ENCODE results near the gene PLCXD1.
"Not testable (repeated sequence)": the region's sequence is repeated elsewhere in the genome, so short reads cannot be mapped to it uniquely, and the experiment has no call there.

Gene PLCXD1

DNA sequence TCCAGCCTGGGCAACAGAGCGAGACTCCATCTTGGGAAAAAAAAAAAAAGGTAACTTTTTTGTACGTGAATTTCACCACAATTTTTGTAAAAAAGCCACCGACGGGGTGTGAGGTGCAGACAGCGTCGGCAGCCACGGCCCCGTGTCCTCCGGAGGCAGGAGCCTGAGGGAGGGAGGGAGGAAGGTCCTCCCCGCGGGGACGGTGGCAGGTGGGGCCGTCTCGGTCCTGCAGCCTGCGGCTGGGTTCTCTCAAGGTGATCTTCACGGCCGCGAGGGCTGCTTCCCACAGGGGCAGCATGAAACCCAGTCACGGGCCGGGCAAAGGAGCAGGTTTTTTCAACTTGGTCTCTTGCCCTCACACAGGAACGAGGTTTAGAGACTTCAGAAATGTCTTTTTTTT lies 14.0 kb downstream of the PLCXD1 start (continued):
- no peak for TF ChIP-seq CREB5 (CRISPR knock-in tag; IDR thresholded peaks at IDR 0.05; ENCODE audit: low read depth)

- no peak for TF ChIP-seq SNAI2 (CRISPR knock-in tag; IDR thresholded peaks at IDR 0.05)
- ATAC-seq = no peak
Measured at GRCh38 chrX:298993-299392, 17.8 kb downstream of the PLCXD1 start.

DNA sequence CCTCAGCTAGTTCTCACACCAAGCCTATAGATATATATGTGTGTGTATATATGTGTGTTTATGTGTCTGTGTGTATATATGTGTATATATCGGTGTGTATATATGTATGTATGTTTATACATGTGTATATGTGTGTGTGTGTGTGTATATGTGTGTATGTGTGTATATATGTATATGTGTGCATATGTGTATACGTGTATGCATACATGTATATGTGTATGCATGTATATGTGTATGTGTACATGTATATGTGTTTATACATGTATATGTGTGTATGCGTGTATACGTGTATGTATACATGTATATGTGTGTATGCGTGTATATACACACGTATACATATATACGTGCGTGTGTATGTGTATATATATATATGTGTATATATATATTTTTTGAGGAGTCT lies 19.2 kb downstream of the PLCXD1 start:
- ATAC-seq = no peak

GRCh38 chrX:302975-303374 lies 21.8 kb downstream of the PLCXD1 start:
- ATAC-seq = no peak
- TF ChIP-seq, protein P1, sequence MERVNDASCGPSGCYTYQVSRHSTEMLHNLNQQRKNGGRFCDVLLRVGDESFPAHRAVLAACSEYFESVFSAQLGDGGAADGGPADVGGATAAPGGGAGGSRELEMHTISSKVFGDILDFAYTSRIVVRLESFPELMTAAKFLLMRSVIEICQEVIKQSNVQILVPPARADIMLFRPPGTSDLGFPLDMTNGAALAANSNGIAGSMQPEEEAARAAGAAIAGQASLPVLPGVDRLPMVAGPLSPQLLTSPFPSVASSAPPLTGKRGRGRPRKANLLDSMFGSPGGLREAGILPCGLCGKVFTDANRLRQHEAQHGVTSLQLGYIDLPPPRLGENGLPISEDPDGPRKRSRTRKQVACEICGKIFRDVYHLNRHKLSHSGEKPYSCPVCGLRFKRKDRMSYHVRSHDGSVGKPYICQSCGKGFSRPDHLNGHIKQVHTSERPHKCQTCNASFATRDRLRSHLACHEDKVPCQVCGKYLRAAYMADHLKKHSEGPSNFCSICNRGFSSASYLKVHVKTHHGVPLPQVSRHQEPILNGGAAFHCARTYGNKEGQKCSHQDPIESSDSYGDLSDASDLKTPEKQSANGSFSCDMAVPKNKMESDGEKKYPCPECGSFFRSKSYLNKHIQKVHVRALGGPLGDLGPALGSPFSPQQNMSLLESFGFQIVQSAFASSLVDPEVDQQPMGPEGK (CRISPR knock-in tag; IDR thresholded peaks at IDR 0.05; ENCODE audit: borderline replicate concordance) = no peak
- no peak for TF ChIP-seq ZNF70 (CRISPR knock-in tag; IDR thresholded peaks at IDR 0.05)
- TF ChIP-seq, protein P2, sequence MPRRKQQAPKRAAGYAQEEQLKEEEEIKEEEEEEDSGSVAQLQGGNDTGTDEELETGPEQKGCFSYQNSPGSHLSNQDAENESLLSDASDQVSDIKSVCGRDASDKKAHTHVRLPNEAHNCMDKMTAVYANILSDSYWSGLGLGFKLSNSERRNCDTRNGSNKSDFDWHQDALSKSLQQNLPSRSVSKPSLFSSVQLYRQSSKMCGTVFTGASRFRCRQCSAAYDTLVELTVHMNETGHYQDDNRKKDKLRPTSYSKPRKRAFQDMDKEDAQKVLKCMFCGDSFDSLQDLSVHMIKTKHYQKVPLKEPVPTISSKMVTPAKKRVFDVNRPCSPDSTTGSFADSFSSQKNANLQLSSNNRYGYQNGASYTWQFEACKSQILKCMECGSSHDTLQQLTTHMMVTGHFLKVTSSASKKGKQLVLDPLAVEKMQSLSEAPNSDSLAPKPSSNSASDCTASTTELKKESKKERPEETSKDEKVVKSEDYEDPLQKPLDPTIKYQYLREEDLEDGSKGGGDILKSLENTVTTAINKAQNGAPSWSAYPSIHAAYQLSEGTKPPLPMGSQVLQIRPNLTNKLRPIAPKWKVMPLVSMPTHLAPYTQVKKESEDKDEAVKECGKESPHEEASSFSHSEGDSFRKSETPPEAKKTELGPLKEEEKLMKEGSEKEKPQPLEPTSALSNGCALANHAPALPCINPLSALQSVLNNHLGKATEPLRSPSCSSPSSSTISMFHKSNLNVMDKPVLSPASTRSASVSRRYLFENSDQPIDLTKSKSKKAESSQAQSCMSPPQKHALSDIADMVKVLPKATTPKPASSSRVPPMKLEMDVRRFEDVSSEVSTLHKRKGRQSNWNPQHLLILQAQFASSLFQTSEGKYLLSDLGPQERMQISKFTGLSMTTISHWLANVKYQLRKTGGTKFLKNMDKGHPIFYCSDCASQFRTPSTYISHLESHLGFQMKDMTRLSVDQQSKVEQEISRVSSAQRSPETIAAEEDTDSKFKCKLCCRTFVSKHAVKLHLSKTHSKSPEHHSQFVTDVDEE (CRISPR knock-in tag; IDR thresholded peaks at IDR 0.05) = no peak
- no peak for TF ChIP-seq SNAI2 (CRISPR knock-in tag; IDR thresholded peaks at IDR 0.05)
- no peak for TF ChIP-seq ZC3H10 (CRISPR knock-in tag; IDR thresholded peaks at IDR 0.05)
- TF ChIP-seq TCF4 (CRISPR knock-in tag; IDR thresholded peaks at IDR 0.05; ENCODE audit: borderline replicate concordance) = no peak
- no peak for TF ChIP-seq CSDC2 (CRISPR knock-in tag; IDR thresholded peaks at IDR 0.05)
- TF ChIP-seq ESRRG (CRISPR knock-in tag; IDR thresholded peaks at IDR 0.05) = no peak
- TF ChIP-seq ZNF565 (CRISPR knock-in tag; conservative IDR thresholded peaks at IDR 0.05; ENCODE audit: low read depth) = no peak
- TF ChIP-seq ZFP3 (CRISPR knock-in tag; IDR thresholded peaks at IDR 0.05) = no peak
- no peak for TF ChIP-seq BACH2 (CRISPR knock-in tag; IDR thresholded peaks at IDR 0.05; ENCODE audit: borderline replicate concordance)
- TF ChIP-seq CREB5 (CRISPR knock-in tag; IDR thresholded peaks at IDR 0.05; ENCODE audit: low read depth) = no peak

More for the DNA sequence above, 19.2 kb downstream of the PLCXD1 start:
- TF ChIP-seq ZFP30 (CRISPR knock-in tag; IDR thresholded peaks at IDR 0.05) (no peak), BACH2 (CRISPR knock-in tag; IDR thresholded peaks at IDR 0.05; ENCODE audit: borderline replicate concordance) (no peak), ZNF565 (CRISPR knock-in tag; conservative IDR thresholded peaks at IDR 0.05; ENCODE audit: low read depth) (no peak), ESRRG (CRISPR knock-in tag; IDR thresholded peaks at IDR 0.05) (no peak), ZC3H10 (CRISPR knock-in tag; IDR thresholded peaks at IDR 0.05) (no peak), ARNTL (CRISPR knock-in tag; IDR thresholded peaks at IDR 0.05; ENCODE audit: borderline replicate concordance, low read depth) (no peak), PPARA (CRISPR knock-in tag; IDR thresholded peaks at IDR 0.05; ENCODE audit: borderline replicate concordance) (no peak), OSR1 (CRISPR knock-in tag; IDR thresholded peaks at IDR 0.05) (no peak), RARB (CRISPR knock-in tag; IDR thresholded peaks at IDR 0.05) (no peak), SNAI2 (CRISPR knock-in tag; IDR thresholded peaks at IDR 0.05) (no peak)
- TF ChIP-seq, protein P2 (CRISPR knock-in tag; IDR thresholded peaks at IDR 0.05) = no peak
- TF ChIP-seq, protein P1 (CRISPR knock-in tag; IDR thresholded peaks at IDR 0.05; ENCODE audit: borderline replicate concordance) = no peak

DNA sequence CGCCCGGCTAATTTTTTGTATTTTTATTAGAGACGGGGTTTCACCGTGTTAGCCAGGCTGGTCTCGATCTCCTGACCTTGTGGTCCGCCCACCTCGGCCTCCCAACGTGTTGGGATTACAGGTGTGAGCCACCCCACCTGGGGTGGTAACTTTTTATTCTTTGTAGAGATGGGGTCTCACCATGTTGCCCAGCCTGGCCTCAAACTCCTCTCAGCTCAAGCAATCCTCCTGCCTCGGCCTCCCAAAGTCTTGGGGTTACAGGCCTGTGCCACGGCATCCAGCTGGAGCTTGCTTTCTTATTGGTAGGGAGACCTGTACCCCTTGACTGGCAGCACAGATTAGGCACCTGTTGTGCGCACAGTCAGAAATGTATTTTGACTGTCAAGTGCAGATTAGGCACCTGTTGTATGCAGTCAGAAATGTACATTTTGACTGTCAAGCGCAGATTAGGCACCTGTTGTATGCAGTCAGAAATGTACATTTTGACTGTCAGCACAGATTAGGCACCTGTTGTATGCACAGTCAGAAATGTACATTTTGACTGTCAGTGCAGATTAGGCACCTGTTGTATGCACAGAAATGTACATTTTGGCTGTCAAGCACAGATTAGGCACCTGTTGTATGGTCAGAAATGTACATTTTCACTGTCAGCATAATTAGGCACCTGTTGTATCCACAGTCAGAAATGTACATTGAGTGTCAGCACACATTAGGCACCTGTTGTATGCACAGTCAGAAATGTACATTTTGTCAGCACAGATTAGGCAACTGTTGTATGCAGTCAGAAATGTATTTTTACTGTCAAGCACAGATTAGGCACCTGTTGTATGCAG lies 24.8 kb downstream of the PLCXD1 start:
- ATAC-seq = not testable (repeated sequence)

DNA sequence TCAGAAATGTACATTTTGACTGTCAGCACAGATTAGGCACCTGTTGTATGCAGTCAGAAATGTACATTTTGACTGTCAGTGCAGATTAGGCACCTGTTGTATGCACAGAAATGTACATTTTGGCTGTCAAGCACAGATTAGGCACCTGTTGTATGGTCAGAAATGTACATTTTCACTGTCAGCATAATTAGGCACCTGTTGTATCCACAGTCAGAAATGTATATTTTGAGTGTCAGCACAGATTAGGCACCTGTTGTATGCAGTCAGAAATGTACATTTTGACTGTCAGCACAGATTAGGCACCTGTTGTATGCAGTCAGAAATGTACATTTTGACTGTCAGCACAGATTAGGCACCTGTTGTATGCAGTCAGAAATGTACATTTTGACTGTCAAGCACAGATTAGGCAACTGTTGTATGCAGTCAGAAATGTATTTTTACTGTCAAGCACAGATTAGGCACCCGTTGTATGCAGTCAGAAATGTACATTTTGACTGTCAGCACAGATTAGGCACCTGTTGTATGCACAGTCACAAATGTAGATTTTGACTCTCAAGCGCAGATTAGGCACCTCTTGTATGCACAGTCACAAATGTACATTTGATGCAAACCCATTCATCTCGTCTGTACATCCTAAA lies 25.6 kb downstream of the PLCXD1 start:
- not testable (repeated sequence) for ATAC-seq
